ENCODE data around the gene HDDC3. TPM values are rescaled to one million over a fixed set of nuclear protein-coding genes. Genes with fewer than 3 reads are reported as not detected.

The HDDC3 gene
- total and polyA plus RNA-seq, 2 donors (not counting 1 experiment from before 2014, with no cell fraction given) = 10.2 to 16.3 TPM

DNA sequence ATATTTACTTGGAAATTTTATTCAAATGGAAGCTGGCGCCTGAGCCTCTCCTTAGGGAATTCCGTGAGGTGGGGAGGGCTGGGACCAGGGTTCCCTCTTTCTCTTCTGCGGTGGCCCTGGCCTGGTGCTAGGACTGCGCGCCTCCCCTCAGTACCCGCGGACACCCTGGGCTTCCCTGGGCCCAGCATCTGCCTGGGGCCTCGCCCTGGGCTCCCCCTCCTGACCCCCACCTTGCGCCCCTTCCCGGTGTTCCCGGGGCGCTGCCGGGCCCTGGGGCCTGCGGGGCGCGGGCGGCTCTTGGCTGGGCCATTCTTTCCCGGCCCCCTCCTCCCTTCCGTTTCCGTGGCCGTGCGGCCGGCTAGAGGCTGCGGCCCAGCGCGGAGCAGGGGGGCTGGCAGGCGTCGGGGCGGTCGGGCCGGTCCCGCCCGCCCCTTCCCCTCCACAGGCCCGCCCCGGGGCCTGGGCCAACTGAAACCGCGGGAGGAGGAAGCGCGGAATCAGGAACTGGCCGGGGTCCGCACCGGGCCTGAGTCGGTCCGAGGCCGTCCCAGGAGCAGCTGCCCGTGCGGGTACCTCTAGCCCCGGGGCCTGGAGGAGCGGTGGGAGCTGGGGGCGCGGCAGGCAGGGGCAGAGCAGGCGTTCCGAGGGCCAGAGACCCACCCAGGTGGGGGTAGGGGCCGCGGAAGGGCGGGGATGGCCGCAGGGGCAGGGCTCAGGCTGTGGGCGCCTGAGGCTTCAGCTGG is 48.2 kb downstream of the HDDC3 start, which contains the start of gene FES:
FES (plus strand) TSS at position 529 of the 743 bp plus-strand sequence. CDS start 542 bp downstream, outside the sequence.
- Histone ChIP-seq H3K27ac (ENCODE audit: insufficient read depth, low read length) (peak within 1 kb of the TSS; percentile 85), H3K4me1 (ENCODE audit: control insufficient read depth, extremely low read depth, insufficient read depth, low read length) (peaks cover 17% of the 10 kb centered on the region), H2AFZ (ENCODE audit: low read length) (peak within 1 kb of the TSS; percentile 65), H3K4me2 (ENCODE audit: extremely low read depth, insufficient read depth, low read length) (peak within 1 kb of the TSS; percentile 83), H3K4me3 (replicated peaks in 1 of 4; ENCODE audit: control extremely low read depth in 1 of 4, insufficient read depth in 1 of 4, low read depth in 3 of 4, low read length in 4 of 4) (peak within 1 kb of the TSS; percentile 37 to 65 (median 52)), H4K20me1 (ENCODE audit: control insufficient read depth, extremely low read depth, insufficient read depth, low read length) (no peaks in the 10 kb centered on the region), H3K9me3 (ENCODE audit: control insufficient read depth, insufficient read depth, low read depth, low read length) (no peaks in the 10 kb centered on the region), H3K9ac (ENCODE audit: insufficient read depth, low read length) (peak within 1 kb of the TSS; percentile 79), H3K27me3 (ENCODE audit: control insufficient read depth, insufficient read depth, low read length) (no peaks in the 10 kb centered on the region), H3K36me3 (ENCODE audit: control insufficient read depth, insufficient read depth, low read length) (peaks cover 16% of the 10 kb centered on the region), H3K79me2 (ENCODE audit: control insufficient read depth, insufficient read depth, low read length) (peaks cover 5% of the 10 kb centered on the region)
- DNase-seq (ENCODE audit: low read depth in 2 of 2) = peak; percentile 47 to 60
- no peak for TF ChIP-seq EZH2 (IDR thresholded peaks at IDR 0.05; ENCODE audit: low read length, missing control alignments)
- TF ChIP-seq, protein P1, sequence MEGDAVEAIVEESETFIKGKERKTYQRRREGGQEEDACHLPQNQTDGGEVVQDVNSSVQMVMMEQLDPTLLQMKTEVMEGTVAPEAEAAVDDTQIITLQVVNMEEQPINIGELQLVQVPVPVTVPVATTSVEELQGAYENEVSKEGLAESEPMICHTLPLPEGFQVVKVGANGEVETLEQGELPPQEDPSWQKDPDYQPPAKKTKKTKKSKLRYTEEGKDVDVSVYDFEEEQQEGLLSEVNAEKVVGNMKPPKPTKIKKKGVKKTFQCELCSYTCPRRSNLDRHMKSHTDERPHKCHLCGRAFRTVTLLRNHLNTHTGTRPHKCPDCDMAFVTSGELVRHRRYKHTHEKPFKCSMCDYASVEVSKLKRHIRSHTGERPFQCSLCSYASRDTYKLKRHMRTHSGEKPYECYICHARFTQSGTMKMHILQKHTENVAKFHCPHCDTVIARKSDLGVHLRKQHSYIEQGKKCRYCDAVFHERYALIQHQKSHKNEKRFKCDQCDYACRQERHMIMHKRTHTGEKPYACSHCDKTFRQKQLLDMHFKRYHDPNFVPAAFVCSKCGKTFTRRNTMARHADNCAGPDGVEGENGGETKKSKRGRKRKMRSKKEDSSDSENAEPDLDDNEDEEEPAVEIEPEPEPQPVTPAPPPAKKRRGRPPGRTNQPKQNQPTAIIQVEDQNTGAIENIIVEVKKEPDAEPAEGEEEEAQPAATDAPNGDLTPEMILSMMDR (conservative IDR thresholded peaks at IDR 0.05 in 1 of 2, IDR thresholded peaks at IDR 0.05 in 1 of 2; ENCODE audit: low read depth in 1 of 2, low read length in 2 of 2) = no peak

DNA sequence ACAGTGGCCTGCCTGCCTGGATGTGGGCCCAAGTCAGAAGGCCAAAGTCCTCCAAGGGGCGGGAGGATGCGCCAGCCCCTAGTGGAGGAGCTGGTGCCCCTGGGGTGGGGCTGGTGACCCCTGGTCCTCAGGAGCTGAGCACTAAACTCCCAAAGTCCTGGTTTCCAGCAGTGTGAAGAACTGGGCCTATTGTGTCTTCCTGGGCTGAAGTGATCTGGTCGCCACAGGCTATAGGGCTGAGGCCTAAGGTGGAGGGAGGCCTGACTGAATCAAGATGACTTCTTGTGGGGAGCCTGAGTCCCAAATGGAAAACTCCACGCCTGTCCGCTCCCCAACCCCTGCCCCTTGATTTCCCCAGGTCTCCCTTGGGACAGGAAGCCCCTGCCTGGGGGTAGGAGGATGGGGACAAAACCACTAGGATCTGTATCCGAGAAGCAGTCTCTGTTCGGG is 48.8 kb downstream of the HDDC3 start:
- H2AFZ ChIP-seq (ENCODE audit: low read length) = peak overlapping the region; percentile 16
- peaks cover 5% of the 10 kb centered on the region for H3K79me2 ChIP-seq (ENCODE audit: control insufficient read depth, insufficient read depth, low read length)
- DNase-seq (ENCODE audit: low read depth in 2 of 2) = no peak
- peaks cover 17% of the 10 kb centered on the region for H3K4me1 ChIP-seq (ENCODE audit: control insufficient read depth, extremely low read depth, insufficient read depth, low read length)
- peak overlapping the region; percentile 79 for H3K9ac ChIP-seq (ENCODE audit: insufficient read depth, low read length)
- H4K20me1 ChIP-seq (ENCODE audit: control insufficient read depth, extremely low read depth, insufficient read depth, low read length) = no peaks in the 10 kb centered on the region
- H3K27me3 ChIP-seq (ENCODE audit: control insufficient read depth, insufficient read depth, low read length) = no peaks in the 10 kb centered on the region
- H3K4me3 ChIP-seq (replicated peaks in 1 of 4; ENCODE audit: control extremely low read depth in 1 of 4, insufficient read depth in 1 of 4, low read depth in 3 of 4, low read length in 4 of 4) = peak overlapping the region in 3 of 4 experiments; percentile 37 to 65 (median 56)
- peak overlapping the region; percentile 71 for H3K4me2 ChIP-seq (ENCODE audit: extremely low read depth, insufficient read depth, low read length)
- H3K27ac ChIP-seq (ENCODE audit: insufficient read depth, low read length) = peak overlapping the region; percentile 85
- no peaks in the 10 kb centered on the region for H3K9me3 ChIP-seq (ENCODE audit: control insufficient read depth, insufficient read depth, low read depth, low read length)
- peaks cover 20% of the 10 kb centered on the region for H3K36me3 ChIP-seq (ENCODE audit: control insufficient read depth, insufficient read depth, low read length)
- TF ChIP-seq, protein P1 (conservative IDR thresholded peaks at IDR 0.05 in 1 of 2, IDR thresholded peaks at IDR 0.05 in 1 of 2; ENCODE audit: low read depth in 1 of 2, low read length in 2 of 2) = no peak
- TF ChIP-seq EZH2 (IDR thresholded peaks at IDR 0.05; ENCODE audit: low read length, missing control alignments) = no peak

DNA sequence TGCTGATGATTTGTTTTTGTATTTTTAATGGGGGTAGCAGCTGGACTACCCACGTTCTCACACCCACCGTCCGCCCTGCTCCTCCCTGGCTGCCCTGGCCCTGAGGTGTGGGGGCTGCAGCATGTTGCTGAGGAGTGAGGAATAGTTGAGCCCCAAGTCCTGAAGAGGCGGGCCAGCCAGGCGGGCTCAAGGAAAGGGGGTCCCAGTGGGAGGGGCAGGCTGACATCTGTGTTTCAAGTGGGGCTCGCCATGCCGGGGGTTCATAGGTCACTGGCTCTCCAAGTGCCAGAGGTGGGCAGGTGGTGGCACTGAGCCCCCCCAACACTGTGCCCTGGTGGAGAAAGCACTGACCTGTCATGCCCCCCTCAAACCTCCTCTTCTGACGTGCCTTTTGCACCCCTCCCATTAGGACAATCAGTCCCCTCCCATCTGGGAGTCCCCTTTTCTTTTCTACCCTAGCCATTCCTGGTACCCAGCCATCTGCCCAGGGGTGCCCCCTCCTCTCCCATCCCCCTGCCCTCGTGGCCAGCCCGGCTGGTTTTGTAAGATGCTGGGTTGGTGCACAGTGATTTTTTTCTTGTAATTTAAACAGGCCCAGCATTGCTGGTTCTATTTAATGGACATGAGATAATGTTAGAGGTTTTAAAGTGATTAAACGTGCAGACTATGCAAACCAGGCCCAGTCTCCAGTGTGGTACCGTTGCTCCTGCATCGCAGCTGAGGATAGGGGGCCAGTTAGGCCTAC is 49.4 kb downstream of the HDDC3 start:
- H3K9ac ChIP-seq (ENCODE audit: insufficient read depth, low read length) = no peak overlapping the region
- H3K4me1 ChIP-seq (ENCODE audit: control insufficient read depth, extremely low read depth, insufficient read depth, low read length) = peaks cover 17% of the 10 kb centered on the region
- H3K9me3 ChIP-seq (ENCODE audit: control insufficient read depth, insufficient read depth, low read depth, low read length) = no peaks in the 10 kb centered on the region
- no peak overlapping the region for H3K4me3 ChIP-seq (replicated peaks in 1 of 4; ENCODE audit: control extremely low read depth in 1 of 4, insufficient read depth in 1 of 4, low read depth in 3 of 4, low read length in 4 of 4)
- H3K79me2 ChIP-seq (ENCODE audit: control insufficient read depth, insufficient read depth, low read length) = peaks cover 5% of the 10 kb centered on the region
- no peaks in the 10 kb centered on the region for H4K20me1 ChIP-seq (ENCODE audit: control insufficient read depth, extremely low read depth, insufficient read depth, low read length)
- H2AFZ ChIP-seq (ENCODE audit: low read length) = no peak overlapping the region
- TF ChIP-seq, protein P1 (conservative IDR thresholded peaks at IDR 0.05 in 1 of 2, IDR thresholded peaks at IDR 0.05 in 1 of 2; ENCODE audit: low read depth in 1 of 2, low read length in 2 of 2) = no peak
- no peak for TF ChIP-seq EZH2 (IDR thresholded peaks at IDR 0.05; ENCODE audit: low read length, missing control alignments)
- no peaks in the 10 kb centered on the region for H3K27me3 ChIP-seq (ENCODE audit: control insufficient read depth, insufficient read depth, low read length)
- no peak for DNase-seq (ENCODE audit: low read depth in 2 of 2)
- H3K36me3 ChIP-seq (ENCODE audit: control insufficient read depth, insufficient read depth, low read length) = peaks cover 23% of the 10 kb centered on the region
- no peak overlapping the region for H3K4me2 ChIP-seq (ENCODE audit: extremely low read depth, insufficient read depth, low read length)
- H3K27ac ChIP-seq (ENCODE audit: insufficient read depth, low read length) = peak overlapping the region; percentile 85
